ENCODE measurements around the gene CEP152. TPM values are rescaled to one million over a fixed set of nuclear protein-coding genes. Genes with fewer than 3 reads are reported as not detected.

CEP152 gene
- total and polyA plus RNA-seq, 9 of the 15 experiments (the other 6 are each of a cell fraction or from before 2014, with no cell fraction given) = 9.9 to 43.0 (median 23.6) TPM

DNA sequence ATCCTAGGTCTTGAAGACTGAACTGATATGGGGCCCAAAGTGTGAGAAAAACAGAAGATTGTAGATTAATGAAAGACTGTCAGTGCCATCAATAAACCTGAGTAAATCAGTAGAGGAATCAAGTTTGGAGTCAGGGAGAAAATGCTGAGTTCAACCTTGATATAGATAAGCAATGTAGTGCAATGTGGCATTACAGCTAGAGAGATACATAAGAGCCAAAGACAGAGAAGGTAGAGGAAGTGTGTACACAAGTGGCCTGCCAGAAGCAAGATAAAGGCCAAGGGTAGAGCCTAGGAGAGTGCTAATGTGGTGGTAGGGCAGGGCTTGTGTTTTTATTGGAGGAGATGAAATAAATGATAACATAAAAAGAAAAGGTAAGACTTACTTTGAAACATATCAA is 41.1 kb upstream of the CEP152 start (continued):
- 0 out of 2 replicates have a peak, but pooled peaks have one; percentile 51 for TF ChIP-seq KLF16 (IDR thresholded peaks at IDR 0.05)
- no peak for TF ChIP-seq ZNF717 (CRISPR knock-in tag; IDR thresholded peaks at IDR 0.05)
- TF ChIP-seq, protein P1, sequence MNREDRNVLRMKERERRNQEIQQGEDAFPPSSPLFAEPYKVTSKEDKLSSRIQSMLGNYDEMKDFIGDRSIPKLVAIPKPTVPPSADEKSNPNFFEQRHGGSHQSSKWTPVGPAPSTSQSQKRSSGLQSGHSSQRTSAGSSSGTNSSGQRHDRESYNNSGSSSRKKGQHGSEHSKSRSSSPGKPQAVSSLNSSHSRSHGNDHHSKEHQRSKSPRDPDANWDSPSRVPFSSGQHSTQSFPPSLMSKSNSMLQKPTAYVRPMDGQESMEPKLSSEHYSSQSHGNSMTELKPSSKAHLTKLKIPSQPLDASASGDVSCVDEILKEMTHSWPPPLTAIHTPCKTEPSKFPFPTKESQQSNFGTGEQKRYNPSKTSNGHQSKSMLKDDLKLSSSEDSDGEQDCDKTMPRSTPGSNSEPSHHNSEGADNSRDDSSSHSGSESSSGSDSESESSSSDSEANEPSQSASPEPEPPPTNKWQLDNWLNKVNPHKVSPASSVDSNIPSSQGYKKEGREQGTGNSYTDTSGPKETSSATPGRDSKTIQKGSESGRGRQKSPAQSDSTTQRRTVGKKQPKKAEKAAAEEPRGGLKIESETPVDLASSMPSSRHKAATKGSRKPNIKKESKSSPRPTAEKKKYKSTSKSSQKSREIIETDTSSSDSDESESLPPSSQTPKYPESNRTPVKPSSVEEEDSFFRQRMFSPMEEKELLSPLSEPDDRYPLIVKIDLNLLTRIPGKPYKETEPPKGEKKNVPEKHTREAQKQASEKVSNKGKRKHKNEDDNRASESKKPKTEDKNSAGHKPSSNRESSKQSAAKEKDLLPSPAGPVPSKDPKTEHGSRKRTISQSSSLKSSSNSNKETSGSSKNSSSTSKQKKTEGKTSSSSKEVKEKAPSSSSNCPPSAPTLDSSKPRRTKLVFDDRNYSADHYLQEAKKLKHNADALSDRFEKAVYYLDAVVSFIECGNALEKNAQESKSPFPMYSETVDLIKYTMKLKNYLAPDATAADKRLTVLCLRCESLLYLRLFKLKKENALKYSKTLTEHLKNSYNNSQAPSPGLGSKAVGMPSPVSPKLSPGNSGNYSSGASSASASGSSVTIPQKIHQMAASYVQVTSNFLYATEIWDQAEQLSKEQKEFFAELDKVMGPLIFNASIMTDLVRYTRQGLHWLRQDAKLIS (CRISPR knock-in tag; IDR thresholded peaks at IDR 0.05) = no peak
- TF ChIP-seq EP400 (IDR thresholded peaks at IDR 0.05) = no peak
- TF ChIP-seq MTA1 (IDR thresholded peaks at IDR 0.05; ENCODE audit: borderline replicate concordance) = no peak
- TF ChIP-seq, protein P2, sequence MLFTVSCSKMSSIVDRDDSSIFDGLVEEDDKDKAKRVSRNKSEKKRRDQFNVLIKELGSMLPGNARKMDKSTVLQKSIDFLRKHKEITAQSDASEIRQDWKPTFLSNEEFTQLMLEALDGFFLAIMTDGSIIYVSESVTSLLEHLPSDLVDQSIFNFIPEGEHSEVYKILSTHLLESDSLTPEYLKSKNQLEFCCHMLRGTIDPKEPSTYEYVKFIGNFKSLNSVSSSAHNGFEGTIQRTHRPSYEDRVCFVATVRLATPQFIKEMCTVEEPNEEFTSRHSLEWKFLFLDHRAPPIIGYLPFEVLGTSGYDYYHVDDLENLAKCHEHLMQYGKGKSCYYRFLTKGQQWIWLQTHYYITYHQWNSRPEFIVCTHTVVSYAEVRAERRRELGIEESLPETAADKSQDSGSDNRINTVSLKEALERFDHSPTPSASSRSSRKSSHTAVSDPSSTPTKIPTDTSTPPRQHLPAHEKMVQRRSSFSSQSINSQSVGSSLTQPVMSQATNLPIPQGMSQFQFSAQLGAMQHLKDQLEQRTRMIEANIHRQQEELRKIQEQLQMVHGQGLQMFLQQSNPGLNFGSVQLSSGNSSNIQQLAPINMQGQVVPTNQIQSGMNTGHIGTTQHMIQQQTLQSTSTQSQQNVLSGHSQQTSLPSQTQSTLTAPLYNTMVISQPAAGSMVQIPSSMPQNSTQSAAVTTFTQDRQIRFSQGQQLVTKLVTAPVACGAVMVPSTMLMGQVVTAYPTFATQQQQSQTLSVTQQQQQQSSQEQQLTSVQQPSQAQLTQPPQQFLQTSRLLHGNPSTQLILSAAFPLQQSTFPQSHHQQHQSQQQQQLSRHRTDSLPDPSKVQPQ (CRISPR knock-in tag; IDR thresholded peaks at IDR 0.05; ENCODE audit: borderline replicate concordance) = no peak
- no peak for TF ChIP-seq STAT5B (CRISPR knock-in tag; IDR thresholded peaks at IDR 0.05)
- TF ChIP-seq LEF1 (IDR thresholded peaks at IDR 0.05) = peak; percentile 43; the same call in 1 of the 2 replicates
- TF ChIP-seq ESRRB (CRISPR knock-in tag; IDR thresholded peaks at IDR 0.05; ENCODE audit: borderline replicate concordance) = no peak
- peak; percentile 47; the same call in 1 of the 2 replicates for TF ChIP-seq PML (IDR thresholded peaks at IDR 0.05; ENCODE audit: low read length)
- no peak for TF ChIP-seq PCBP1 (IDR thresholded peaks at IDR 0.05; ENCODE audit: low read depth, low read length, poor library complexity, severe bottlenecking)
- peak; percentile 64; the same call in 1 of the 2 replicates for TF ChIP-seq PHB2 (IDR thresholded peaks at IDR 0.05; ENCODE audit: low read depth)
- TF ChIP-seq PURB (CRISPR knock-in tag; IDR thresholded peaks at IDR 0.05; ENCODE audit: low read depth) = no peak
- peak; percentile 33; the same call in 1 of the 2 replicates for TF ChIP-seq MAFF (IDR thresholded peaks at IDR 0.05; ENCODE audit: low read length)
- TF ChIP-seq, protein P3, sequence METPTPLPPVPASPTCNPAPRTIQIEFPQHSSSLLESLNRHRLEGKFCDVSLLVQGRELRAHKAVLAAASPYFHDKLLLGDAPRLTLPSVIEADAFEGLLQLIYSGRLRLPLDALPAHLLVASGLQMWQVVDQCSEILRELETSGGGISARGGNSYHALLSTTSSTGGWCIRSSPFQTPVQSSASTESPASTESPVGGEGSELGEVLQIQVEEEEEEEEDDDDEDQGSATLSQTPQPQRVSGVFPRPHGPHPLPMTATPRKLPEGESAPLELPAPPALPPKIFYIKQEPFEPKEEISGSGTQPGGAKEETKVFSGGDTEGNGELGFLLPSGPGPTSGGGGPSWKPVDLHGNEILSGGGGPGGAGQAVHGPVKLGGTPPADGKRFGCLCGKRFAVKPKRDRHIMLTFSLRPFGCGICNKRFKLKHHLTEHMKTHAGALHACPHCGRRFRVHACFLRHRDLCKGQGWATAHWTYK (CRISPR knock-in tag; IDR thresholded peaks at IDR 0.05) = no peak
- no peak for TF ChIP-seq MXI1 (IDR thresholded peaks at IDR 0.05; ENCODE audit: low read depth, low read length)
- TF ChIP-seq TRIM24 (IDR thresholded peaks at IDR 0.05) = peak; percentile 53 to 78; a peak in 3 of 4 replicates
- TF ChIP-seq PRPF4 (IDR thresholded peaks at IDR 0.05; ENCODE audit: insufficient read depth, low read depth, low read length, poor library complexity, severe bottlenecking) = no peak
- TF ChIP-seq SMC3 (conservative IDR thresholded peaks at IDR 0.05; ENCODE audit: insufficient read depth, low read depth, low read length) = no peak
- TF ChIP-seq, protein P4, sequence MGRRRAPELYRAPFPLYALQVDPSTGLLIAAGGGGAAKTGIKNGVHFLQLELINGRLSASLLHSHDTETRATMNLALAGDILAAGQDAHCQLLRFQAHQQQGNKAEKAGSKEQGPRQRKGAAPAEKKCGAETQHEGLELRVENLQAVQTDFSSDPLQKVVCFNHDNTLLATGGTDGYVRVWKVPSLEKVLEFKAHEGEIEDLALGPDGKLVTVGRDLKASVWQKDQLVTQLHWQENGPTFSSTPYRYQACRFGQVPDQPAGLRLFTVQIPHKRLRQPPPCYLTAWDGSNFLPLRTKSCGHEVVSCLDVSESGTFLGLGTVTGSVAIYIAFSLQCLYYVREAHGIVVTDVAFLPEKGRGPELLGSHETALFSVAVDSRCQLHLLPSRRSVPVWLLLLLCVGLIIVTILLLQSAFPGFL (CRISPR knock-in tag; IDR thresholded peaks at IDR 0.05) = no peak
